ENCODE results near the gene HK1.

HK1 gene

DNA sequence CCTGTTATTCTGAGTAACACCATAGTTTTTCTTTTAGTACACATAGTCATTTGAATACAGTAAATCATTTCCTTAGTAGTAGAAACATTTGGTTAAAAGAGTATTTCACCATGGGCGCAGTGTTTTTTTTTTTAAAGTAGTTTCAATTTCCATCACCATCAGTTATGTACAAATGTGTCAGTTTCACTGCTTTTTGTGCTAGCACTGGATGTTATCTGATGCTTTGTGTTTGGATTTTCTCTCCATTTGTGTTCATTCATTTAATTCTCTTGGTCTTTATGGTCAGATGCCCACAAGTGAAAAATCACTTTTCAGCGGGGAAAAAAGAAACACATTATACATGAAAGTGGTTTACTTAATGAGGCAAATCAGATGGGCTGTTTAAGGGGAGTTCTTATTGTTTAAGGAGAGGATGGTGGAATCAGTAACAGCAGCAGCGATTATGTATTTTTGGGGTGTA, 16.0 kb upstream of the HK1 start:
- Histone ChIP-seq H3K36me3 (replicated peaks; ENCODE audit: insufficient read depth, low read length) (no peaks in the 10 kb centered on the region), H3K9me2 (replicated peaks; ENCODE audit: insufficient read depth, low read length) (no peaks in the 10 kb centered on the region), H3K4me3 (ENCODE audit: low read length) (no peak overlapping the region), H4K20me1 (ENCODE audit: insufficient read depth, low read length) (no peaks in the 10 kb centered on the region), H3K4me1 (ENCODE audit: low read length) (no peaks in the 10 kb centered on the region), H3K27ac (ENCODE audit: low read length) (no peak overlapping the region), H2AFZ (ENCODE audit: low read length) (no peak overlapping the region), H3K9me3 (replicated peaks; ENCODE audit: insufficient read depth, low read length) (no peaks in the 10 kb centered on the region), H3K9ac (ENCODE audit: low read length) (no peak overlapping the region), H3K79me2 (ENCODE audit: low read length) (no peaks in the 10 kb centered on the region), H3K4me2 (ENCODE audit: low read depth, low read length) (no peak overlapping the region), H3K27me3 (replicated peaks; ENCODE audit: insufficient read depth, low read length) (no peaks in the 10 kb centered on the region), H3F3A (ENCODE audit: insufficient read depth, low read length) (no peaks in the 10 kb centered on the region)
- TF ChIP-seq, protein P1, sequence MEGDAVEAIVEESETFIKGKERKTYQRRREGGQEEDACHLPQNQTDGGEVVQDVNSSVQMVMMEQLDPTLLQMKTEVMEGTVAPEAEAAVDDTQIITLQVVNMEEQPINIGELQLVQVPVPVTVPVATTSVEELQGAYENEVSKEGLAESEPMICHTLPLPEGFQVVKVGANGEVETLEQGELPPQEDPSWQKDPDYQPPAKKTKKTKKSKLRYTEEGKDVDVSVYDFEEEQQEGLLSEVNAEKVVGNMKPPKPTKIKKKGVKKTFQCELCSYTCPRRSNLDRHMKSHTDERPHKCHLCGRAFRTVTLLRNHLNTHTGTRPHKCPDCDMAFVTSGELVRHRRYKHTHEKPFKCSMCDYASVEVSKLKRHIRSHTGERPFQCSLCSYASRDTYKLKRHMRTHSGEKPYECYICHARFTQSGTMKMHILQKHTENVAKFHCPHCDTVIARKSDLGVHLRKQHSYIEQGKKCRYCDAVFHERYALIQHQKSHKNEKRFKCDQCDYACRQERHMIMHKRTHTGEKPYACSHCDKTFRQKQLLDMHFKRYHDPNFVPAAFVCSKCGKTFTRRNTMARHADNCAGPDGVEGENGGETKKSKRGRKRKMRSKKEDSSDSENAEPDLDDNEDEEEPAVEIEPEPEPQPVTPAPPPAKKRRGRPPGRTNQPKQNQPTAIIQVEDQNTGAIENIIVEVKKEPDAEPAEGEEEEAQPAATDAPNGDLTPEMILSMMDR (IDR thresholded peaks at IDR 0.05; ENCODE audit: low read length) = no peak
- TF ChIP-seq EZH2 (optimal IDR thresholded peaks at IDR 0.05; ENCODE audit: low read depth, low read length) = no peak
- no peak for TF ChIP-seq EZH2phosphoT487 (IDR thresholded peaks at IDR 0.05; ENCODE audit: low read length)
- DNase-seq = peak; percentile 19

DNA sequence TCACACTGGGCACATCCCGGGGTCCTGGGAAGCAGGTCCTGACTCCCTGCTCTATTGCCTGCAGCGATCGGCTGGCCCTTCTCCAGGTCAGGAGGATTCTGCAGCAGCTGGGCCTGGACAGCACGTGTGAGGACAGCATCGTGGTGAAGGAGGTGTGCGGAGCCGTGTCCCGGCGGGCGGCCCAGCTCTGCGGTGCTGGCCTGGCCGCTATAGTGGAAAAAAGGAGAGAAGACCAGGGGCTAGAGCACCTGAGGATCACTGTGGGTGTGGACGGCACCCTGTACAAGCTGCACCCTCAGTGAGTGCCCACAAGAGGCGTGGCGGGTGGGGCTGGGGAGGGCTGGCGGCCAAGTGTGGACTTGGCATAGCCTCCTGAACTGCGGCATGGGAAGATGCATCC, 12.8 kb upstream of the HK1 start:
- no peaks in the 10 kb centered on the region for H3K9me2 ChIP-seq (replicated peaks; ENCODE audit: insufficient read depth, low read length)
- TF ChIP-seq EZH2 (optimal IDR thresholded peaks at IDR 0.05; ENCODE audit: low read depth, low read length) = no peak
- TF ChIP-seq, protein P1 (IDR thresholded peaks at IDR 0.05; ENCODE audit: low read length) = no peak
- no peak for TF ChIP-seq EZH2phosphoT487 (IDR thresholded peaks at IDR 0.05; ENCODE audit: low read length)
- H3K9ac ChIP-seq (ENCODE audit: low read length) = no peak overlapping the region
- no peak overlapping the region for H2AFZ ChIP-seq (ENCODE audit: low read length)
- no peaks in the 10 kb centered on the region for H3K36me3 ChIP-seq (replicated peaks; ENCODE audit: insufficient read depth, low read length)
- H3F3A ChIP-seq (ENCODE audit: insufficient read depth, low read length) = no peaks in the 10 kb centered on the region
- H3K9me3 ChIP-seq (replicated peaks; ENCODE audit: insufficient read depth, low read length) = no peaks in the 10 kb centered on the region
- no peak overlapping the region for H3K4me3 ChIP-seq (ENCODE audit: low read length)
- H3K27ac ChIP-seq (ENCODE audit: low read length) = no peak overlapping the region
- no peak overlapping the region for H3K4me2 ChIP-seq (ENCODE audit: low read depth, low read length)
- no peak for DNase-seq
- no peaks in the 10 kb centered on the region for H3K4me1 ChIP-seq (ENCODE audit: low read length)
- H3K79me2 ChIP-seq (ENCODE audit: low read length) = no peaks in the 10 kb centered on the region
- no peaks in the 10 kb centered on the region for H3K27me3 ChIP-seq (replicated peaks; ENCODE audit: insufficient read depth, low read length)
- no peaks in the 10 kb centered on the region for H4K20me1 ChIP-seq (ENCODE audit: insufficient read depth, low read length)

DNA sequence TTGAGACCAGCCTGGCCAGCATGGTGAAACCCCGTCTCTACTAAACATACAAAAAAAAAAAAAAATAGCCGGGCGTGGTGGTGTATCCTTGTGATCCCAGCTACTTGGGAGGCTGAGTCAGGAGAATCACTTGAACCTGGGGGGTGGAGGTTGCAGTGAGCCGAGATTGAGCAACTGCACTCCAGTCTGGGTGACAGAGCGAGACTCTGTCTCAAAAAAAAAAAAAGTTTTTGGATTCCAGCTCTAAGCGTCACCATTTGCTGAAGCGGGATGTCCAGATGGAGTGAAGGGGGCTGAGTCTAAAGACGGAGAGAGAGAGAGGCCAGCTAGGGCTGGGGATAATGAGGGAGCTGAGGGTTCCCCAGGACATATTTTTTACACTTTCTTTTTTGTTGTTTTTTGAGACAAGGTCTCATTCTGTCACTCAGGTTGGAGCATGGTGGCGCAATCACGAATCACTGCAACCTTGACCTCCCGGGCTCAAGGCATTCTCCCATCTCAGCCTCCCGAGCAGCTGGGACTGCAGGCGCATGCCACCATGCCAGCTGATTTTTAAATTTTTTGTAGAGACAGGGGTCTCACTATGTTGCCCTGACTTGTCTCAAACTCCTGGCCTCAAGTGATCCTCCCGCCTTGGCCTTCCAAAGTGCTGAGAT, 9.4 kb upstream of the HK1 start:
- TF ChIP-seq EZH2phosphoT487 (IDR thresholded peaks at IDR 0.05; ENCODE audit: low read length) (no peak), EZH2 (optimal IDR thresholded peaks at IDR 0.05; ENCODE audit: low read depth, low read length) (no peak)
- TF ChIP-seq, protein P1 (IDR thresholded peaks at IDR 0.05; ENCODE audit: low read length) = no peak

More for the DNA sequence above, 9.4 kb upstream of the HK1 start:
- Histone ChIP-seq H4K20me1 (ENCODE audit: insufficient read depth, low read length) (no peaks in the 10 kb centered on the region), H3F3A (ENCODE audit: insufficient read depth, low read length) (no peaks in the 10 kb centered on the region), H3K27ac (ENCODE audit: low read length) (no peak overlapping the region), H3K9ac (ENCODE audit: low read length) (no peak overlapping the region), H3K9me3 (replicated peaks; ENCODE audit: insufficient read depth, low read length) (no peaks in the 10 kb centered on the region), H2AFZ (ENCODE audit: low read length) (no peak overlapping the region), H3K9me2 (replicated peaks; ENCODE audit: insufficient read depth, low read length) (no peaks in the 10 kb centered on the region), H3K4me2 (ENCODE audit: low read depth, low read length) (no peak overlapping the region), H3K4me1 (ENCODE audit: low read length) (no peaks in the 10 kb centered on the region), H3K36me3 (replicated peaks; ENCODE audit: insufficient read depth, low read length) (no peaks in the 10 kb centered on the region), H3K79me2 (ENCODE audit: low read length) (no peaks in the 10 kb centered on the region), H3K27me3 (replicated peaks; ENCODE audit: insufficient read depth, low read length) (no peaks in the 10 kb centered on the region), H3K4me3 (ENCODE audit: low read length) (no peak overlapping the region)
- DNase-seq = no peak

Data from MM.1S (cell line).